Measurements from ENCODE around the gene PWWP2A. TPM values are rescaled to one million over a fixed set of nuclear protein-coding genes. Genes with fewer than 3 reads are reported as not detected.

PWWP2A gene
- total RNA-seq, 4 donors from 2014 or later, result 12.9 to 46.3 (median 28.1) TPM

DNA sequence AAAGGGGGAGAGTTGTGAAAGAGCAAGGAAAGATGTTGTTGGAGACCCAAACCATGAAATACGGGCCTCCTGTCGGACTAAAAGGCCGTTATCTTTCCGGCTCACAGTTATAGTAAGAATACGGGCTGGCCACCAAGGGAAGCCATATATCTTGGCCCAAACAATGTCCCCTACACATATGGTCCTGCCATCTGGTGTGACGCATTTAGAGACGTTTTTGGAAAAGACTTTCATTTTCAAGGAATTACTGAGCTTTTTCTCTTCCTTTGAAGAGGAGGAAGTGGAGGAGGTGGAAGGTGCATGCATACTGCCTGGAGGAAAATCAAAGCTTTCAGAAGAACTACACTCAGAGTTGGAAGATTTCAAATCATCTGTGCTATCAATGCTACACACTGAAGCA is 26.7 kb downstream of the PWWP2A start:
- H3K4me3 ChIP-seq, result no peak overlapping the region
- DNase-seq, result no peak
- H3K4me1 ChIP-seq, result no peaks in the 10 kb centered on the region
- no peak for TF ChIP-seq POLR2A (IDR thresholded peaks at IDR 0.05)
- TF ChIP-seq, protein P1, sequence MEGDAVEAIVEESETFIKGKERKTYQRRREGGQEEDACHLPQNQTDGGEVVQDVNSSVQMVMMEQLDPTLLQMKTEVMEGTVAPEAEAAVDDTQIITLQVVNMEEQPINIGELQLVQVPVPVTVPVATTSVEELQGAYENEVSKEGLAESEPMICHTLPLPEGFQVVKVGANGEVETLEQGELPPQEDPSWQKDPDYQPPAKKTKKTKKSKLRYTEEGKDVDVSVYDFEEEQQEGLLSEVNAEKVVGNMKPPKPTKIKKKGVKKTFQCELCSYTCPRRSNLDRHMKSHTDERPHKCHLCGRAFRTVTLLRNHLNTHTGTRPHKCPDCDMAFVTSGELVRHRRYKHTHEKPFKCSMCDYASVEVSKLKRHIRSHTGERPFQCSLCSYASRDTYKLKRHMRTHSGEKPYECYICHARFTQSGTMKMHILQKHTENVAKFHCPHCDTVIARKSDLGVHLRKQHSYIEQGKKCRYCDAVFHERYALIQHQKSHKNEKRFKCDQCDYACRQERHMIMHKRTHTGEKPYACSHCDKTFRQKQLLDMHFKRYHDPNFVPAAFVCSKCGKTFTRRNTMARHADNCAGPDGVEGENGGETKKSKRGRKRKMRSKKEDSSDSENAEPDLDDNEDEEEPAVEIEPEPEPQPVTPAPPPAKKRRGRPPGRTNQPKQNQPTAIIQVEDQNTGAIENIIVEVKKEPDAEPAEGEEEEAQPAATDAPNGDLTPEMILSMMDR (IDR thresholded peaks at IDR 0.05), result no peak
- no peak overlapping the region for H3K27ac ChIP-seq
- H3K9me3 ChIP-seq, result no peaks in the 10 kb centered on the region
- intact Hi-C loops (cut with DNase I; ENCODE audit: low total_unique reads), result no loop called here
- no peaks in the 10 kb centered on the region for H3K27me3 ChIP-seq
- no peaks in the 10 kb centered on the region for H3K36me3 ChIP-seq

DNA sequence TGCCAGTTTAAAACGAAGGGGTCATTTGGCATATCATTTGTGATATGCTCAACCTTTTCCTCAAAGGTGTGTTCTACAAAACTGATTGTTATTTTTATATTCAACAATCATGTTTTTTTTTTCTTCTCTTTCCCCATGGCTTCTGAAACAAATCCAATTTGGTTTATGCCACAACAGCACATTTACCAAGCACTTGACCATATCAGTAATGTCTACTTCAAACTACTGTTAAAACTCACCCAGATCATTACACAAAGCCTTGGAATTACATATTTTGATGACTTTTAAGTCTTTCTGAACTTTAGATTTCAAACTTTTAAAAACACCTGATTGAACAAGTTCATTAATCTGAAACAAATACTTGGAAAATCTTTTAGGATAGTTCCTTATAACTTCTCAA is 29.2 kb downstream of the PWWP2A start:
- intact Hi-C loops (cut with DNase I; ENCODE audit: low total_unique reads), result no loop called here
- TF ChIP-seq POLR2A (IDR thresholded peaks at IDR 0.05), result no peak
- TF ChIP-seq, protein P1 (IDR thresholded peaks at IDR 0.05), result no peak

GRCh38 chr5:160089531-160089930 is 29.7 kb downstream of the PWWP2A start:
- intact Hi-C loops (cut with DNase I; ENCODE audit: low total_unique reads), result no loop called here
- Histone ChIP-seq H3K36me3 (no peaks in the 10 kb centered on the region), H3K27ac (no peak overlapping the region), H3K4me3 (no peak overlapping the region), H3K27me3 (no peaks in the 10 kb centered on the region), H3K9me3 (no peaks in the 10 kb centered on the region), H3K4me1 (no peaks in the 10 kb centered on the region)
- no peak for TF ChIP-seq POLR2A (IDR thresholded peaks at IDR 0.05)
- TF ChIP-seq, protein P1 (IDR thresholded peaks at IDR 0.05), result no peak
- no peak for DNase-seq

More for the DNA sequence above, 29.2 kb downstream of the PWWP2A start:
- Histone ChIP-seq H3K9me3 (no peaks in the 10 kb centered on the region), H3K4me1 (no peaks in the 10 kb centered on the region), H3K27ac (no peak overlapping the region), H3K36me3 (no peaks in the 10 kb centered on the region), H3K27me3 (no peaks in the 10 kb centered on the region), H3K4me3 (no peak overlapping the region)
- no peak for DNase-seq

DNA sequence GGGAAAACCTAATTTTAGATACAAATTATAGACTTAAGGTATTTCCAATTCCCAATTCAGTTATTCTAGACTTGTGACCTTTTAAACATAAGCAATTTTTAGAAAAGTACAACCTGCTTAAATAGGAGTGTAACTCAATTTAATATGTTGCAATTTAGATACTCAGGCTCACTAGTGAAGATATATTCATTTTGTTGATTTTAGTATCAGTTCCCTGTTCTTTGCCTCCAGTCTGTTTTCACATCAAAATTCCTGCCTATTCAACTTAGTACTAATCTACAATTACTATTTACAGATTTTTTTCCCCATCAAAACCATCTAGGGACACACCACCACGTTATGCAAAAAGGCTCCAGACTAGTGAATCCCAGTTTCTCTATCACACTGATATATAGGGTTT is 30.4 kb downstream of the PWWP2A start:
- Histone ChIP-seq H3K36me3 (no peaks in the 10 kb centered on the region), H3K27ac (no peak overlapping the region), H3K27me3 (no peaks in the 10 kb centered on the region), H3K4me3 (no peak overlapping the region), H3K9me3 (no peaks in the 10 kb centered on the region), H3K4me1 (no peaks in the 10 kb centered on the region)
- DNase-seq, result no peak
- no peak for TF ChIP-seq POLR2A (IDR thresholded peaks at IDR 0.05)
- TF ChIP-seq, protein P1 (IDR thresholded peaks at IDR 0.05), result no peak
- intact Hi-C loops (cut with DNase I; ENCODE audit: low total_unique reads), result no loop called here

GRCh38 chr5:160087199-160087598 is 32.1 kb downstream of the PWWP2A start:
- TF ChIP-seq, protein P1 (IDR thresholded peaks at IDR 0.05), result no peak
- no peak for TF ChIP-seq POLR2A (IDR thresholded peaks at IDR 0.05)
- Histone ChIP-seq H3K27me3 (no peaks in the 10 kb centered on the region), H3K4me1 (peaks cover 0 to 10% of the 10 kb centered on the region in 2 donors), H3K27ac (no peak overlapping the region), H3K4me3 (no peak overlapping the region), H3K36me3 (no peaks in the 10 kb centered on the region), H3K9me3 (no peaks in the 10 kb centered on the region)
- DNase-seq, result no peak
- intact Hi-C loops (cut with DNase I; ENCODE audit: low total_unique reads), result no loop called here
